ENCODE data around the gene ACTN1.
"Not testable (repeated sequence)": the region's sequence is repeated elsewhere in the genome, so short reads cannot be mapped to it uniquely, and the experiment has no call there.

Gene ACTN1

GRCh38 chr14:68866991-68867533, 112.0 kb downstream of the ACTN1 start:
- FAIRE-seq (no peak), DNase-seq (ENCODE audit: low spot score) (no peak)

GRCh38 chr14:68865542-68865941, 113.6 kb downstream of the ACTN1 start:
- FAIRE-seq: no peak
- DNase-seq (ENCODE audit: low spot score): no peak

- no peak for FAIRE-seq
Observed at GRCh38 chr14:68864361-68864750, 114.7 kb downstream of the ACTN1 start.

GRCh38 chr14:68863610-68864360, 115.3 kb downstream of the ACTN1 start:
- FAIRE-seq (no peak), DNase-seq (ENCODE audit: low spot score) (no peak)

More at GRCh38 chr14:68864361-68864750, 114.7 kb downstream of the ACTN1 start:
- DNase-seq (ENCODE audit: low spot score): no peak

- no peak for FAIRE-seq
Observed at GRCh38 chr14:68862954-68863594, 116.0 kb downstream of the ACTN1 start.

GRCh38 chr14:68860771-68861170, 118.3 kb downstream of the ACTN1 start:
- DNase-seq (ENCODE audit: low spot score): no peak
- no peak for FAIRE-seq

More at GRCh38 chr14:68862954-68863594, 116.0 kb downstream of the ACTN1 start:
- peak; percentile 54 for DNase-seq (ENCODE audit: low spot score)

GRCh38 chr14:68857516-68858070, 121.5 kb downstream of the ACTN1 start:
- no peak for DNase-seq (ENCODE audit: low spot score)
- no peak for FAIRE-seq

GRCh38 chr14:68856572-68856971, 122.5 kb downstream of the ACTN1 start:
- FAIRE-seq (no peak), DNase-seq (ENCODE audit: low spot score) (no peak)

- DNase-seq (ENCODE audit: low spot score): no peak
- FAIRE-seq: no peak
Observed at GRCh38 chr14:68854421-68854820, 124.7 kb downstream of the ACTN1 start.

- DNase-seq (ENCODE audit: low spot score): no peak
- FAIRE-seq: no peak
Observed at GRCh38 chr14:68853749-68854148, 125.4 kb downstream of the ACTN1 start.

GRCh38 chr14:68852493-68852892, 126.6 kb downstream of the ACTN1 start:
- FAIRE-seq; DNase-seq (ENCODE audit: low spot score): not testable (repeated sequence)

- FAIRE-seq: no peak
- DNase-seq (ENCODE audit: low spot score): no peak
Observed at GRCh38 chr14:68851078-68851477, 128.0 kb downstream of the ACTN1 start.

GRCh38 chr14:68849416-68849815, 129.7 kb downstream of the ACTN1 start:
- FAIRE-seq (no peak), DNase-seq (ENCODE audit: low spot score) (no peak)

- DNase-seq (ENCODE audit: low spot score): no peak
Observed at GRCh38 chr14:68848253-68848652, 130.8 kb downstream of the ACTN1 start.

GRCh38 chr14:68847640-68848039, 131.5 kb downstream of the ACTN1 start:
- FAIRE-seq; DNase-seq (ENCODE audit: low spot score): not testable (repeated sequence)

More at GRCh38 chr14:68848253-68848652, 130.8 kb downstream of the ACTN1 start:
- FAIRE-seq: no peak

- FAIRE-seq (peak; percentile 82), DNase-seq (ENCODE audit: low spot score) (peak; percentile 76)
Observed at GRCh38 chr14:68846466-68846865, 132.6 kb downstream of the ACTN1 start.

- no peak for DNase-seq (ENCODE audit: low spot score)
- FAIRE-seq: no peak
Observed at GRCh38 chr14:68844210-68844545, 134.9 kb downstream of the ACTN1 start.

- no peak for FAIRE-seq
- DNase-seq (ENCODE audit: low spot score): peak; percentile 38
Observed at GRCh38 chr14:68843471-68844209, 135.5 kb downstream of the ACTN1 start.

GRCh38 chr14:68842298-68842697, 136.8 kb downstream of the ACTN1 start:
- no peak for FAIRE-seq
- no peak for DNase-seq (ENCODE audit: low spot score)

- FAIRE-seq: no peak
- DNase-seq (ENCODE audit: low spot score): no peak
Observed at GRCh38 chr14:68841016-68841809, 137.9 kb downstream of the ACTN1 start.

GRCh38 chr14:68840454-68840853, 138.6 kb downstream of the ACTN1 start:
- DNase-seq (ENCODE audit: low spot score) (no peak), FAIRE-seq (no peak)
